Natural killer cell (primary cell): ENCODE data around the gene EPHA2. TPM values are rescaled to one million over a fixed set of nuclear protein-coding genes. Genes with fewer than 3 reads are reported as not detected.
A peak's percentile ranks its signal among the peaks of the same experiment; 100 is the strongest.

Source experiments
- ATAC-seq, 3 donors: fragments of 150-1000 bp in 2 of 3; fragments of 200-7000 bp in 1 of 3; cut with Tn5 transposase; 1 replicate in 1 of 3; 2 replicates in 2 of 3; pipeline ENCODE4 v1.10.0; 2021; ENCODE audit warnings: mild to moderate bottlenecking in 2 of 3, moderate library complexity in 2 of 3
- DNase-seq, 2 donors: peaks; one replicate each; pipeline versions ENCODE4 v3.0.0 to v3.0.0-alpha.2; 2013 to 2021; ENCODE audit warnings: mixed read lengths in 1 of 2
- H3K27ac ChIP-seq: one replicate; pipeline ENCODE4 v1.5.1; 2013; ENCODE audit warnings: mild to moderate bottlenecking, low read length
- H3K27me3 ChIP-seq: one replicate; pipeline ENCODE4 v1.6.1; 2013; ENCODE audit warnings: low read length; ENCODE audit not compliant: control insufficient read depth, insufficient read depth
- H3K36me3 ChIP-seq: one replicate; pipeline ENCODE4 v1.6.1; 2013; ENCODE audit warnings: low read length; ENCODE audit not compliant: control insufficient read depth, insufficient read depth
- H3K4me1 ChIP-seq: one replicate; pipeline ENCODE4 v1.6.1; 2013; ENCODE audit warnings: low read length; ENCODE audit not compliant: control insufficient read depth, insufficient read depth
- H3K4me3 ChIP-seq: one replicate; pipeline ENCODE4 v1.5.1; 2013; ENCODE audit warnings: low read length
- H3K9me3 ChIP-seq: one replicate; pipeline ENCODE4 v1.6.1; 2013; ENCODE audit warnings: low read length; ENCODE audit not compliant: control insufficient read depth, insufficient read depth
- H3K27ac Mint-ChIP-seq, 2 donors: one replicate each; pipeline ENCODE4 v1.8.0; 2022; ENCODE audit warnings: mild to moderate bottlenecking in 2 of 2, mixed read lengths in 2 of 2, moderate library complexity in 1 of 2
- H3K27me3 Mint-ChIP-seq, 2 donors: one replicate each; pipeline ENCODE4 v1.8.0; 2022; ENCODE audit warnings: low read depth in 2 of 2, mixed read lengths in 2 of 2
- H3K36me3 Mint-ChIP-seq: one replicate; pipeline ENCODE4 v1.8.0; 2022; ENCODE audit warnings: mixed read lengths
- H3K4me1 Mint-ChIP-seq, 2 donors: one replicate each; pipeline ENCODE4 v1.8.0; 2022; ENCODE audit warnings: mixed read lengths in 2 of 2
- H3K4me3 Mint-ChIP-seq: one replicate; pipeline ENCODE4 v1.8.0; 2022; ENCODE audit warnings: mild to moderate bottlenecking, moderate library complexity, mixed read lengths
- H3K9me3 Mint-ChIP-seq, 2 donors: one replicate each; pipeline ENCODE4 v1.8.0; 2022; ENCODE audit warnings: mixed read lengths in 2 of 2
- CTCF ChIP-seq: fragments of 200-600 bp; IDR thresholded peaks from one replicate; pipeline ENCODE4 v1.8.0; 2022; ENCODE audit warnings: antibody characterized with exemption
- WGBS: methylation state at CpG from one replicate; pipeline ENCODE4 v1.1.7; 2013; ENCODE audit warnings: missing lambda C conversion rate; ENCODE audit not compliant: insufficient coverage; 5-methylcytosine and 5-hydroxymethylcytosine counted together
- intact Hi-C: fragments of 100-400 bp; cut with micrococcal nuclease; formaldehyde crosslinking; loops from one replicate; pipeline ENCODE4 v1.14.2; 2022
- total RNA-seq, 4 donors: library from RNA; stranded (reverse); fragments of 120-200 nt in 1 of 4; gene quantifications; one replicate each; pipeline versions ENCODE4 v1.2.3 to v1.2.4, GENCODE V29; 2013 to 2022

EPHA2 gene
- total RNA-seq, 3 donors from 2014 or later (not counting 1 experiment from before 2014, with no cell fraction given): 0.13 TPM; not detected in 2

GRCh38 chr1:16167331-16168143 is 11.7 kb upstream of the EPHA2 start:
- 13% methylated on average over 54 of the region's 60 CpGs for WGBS
- H3K4me1 Mint-ChIP-seq: peaks cover 12 to 27% of the 10 kb centered on the region in 2 donors
- no peak for TF ChIP-seq CTCF
- no peaks in the 10 kb centered on the region for H3K9me3 ChIP-seq
- intact Hi-C loops: no loop called here
- no peak overlapping the region for H3K27ac ChIP-seq
- no peaks in the 10 kb centered on the region for H3K9me3 Mint-ChIP-seq
- peaks cover 24 to 36% of the 10 kb centered on the region in 2 donors for H3K27me3 Mint-ChIP-seq
- peak overlapping the region; percentile 78 for H3K4me3 Mint-ChIP-seq
- peak overlapping the region in 1 of 2 donors; percentile 63 for H3K27ac Mint-ChIP-seq
- ATAC-seq (peak; percentile 82 to 89 (median 86)), DNase-seq (peak; percentile 50 to 83)
- peak overlapping the region; percentile 28 for H3K4me3 ChIP-seq
- H3K36me3 Mint-ChIP-seq: no peaks in the 10 kb centered on the region
- H3K27me3 ChIP-seq: peaks cover 8% of the 10 kb centered on the region
- H3K36me3 ChIP-seq: no peaks in the 10 kb centered on the region
- peaks cover 32% of the 10 kb centered on the region for H3K4me1 ChIP-seq

DNA sequence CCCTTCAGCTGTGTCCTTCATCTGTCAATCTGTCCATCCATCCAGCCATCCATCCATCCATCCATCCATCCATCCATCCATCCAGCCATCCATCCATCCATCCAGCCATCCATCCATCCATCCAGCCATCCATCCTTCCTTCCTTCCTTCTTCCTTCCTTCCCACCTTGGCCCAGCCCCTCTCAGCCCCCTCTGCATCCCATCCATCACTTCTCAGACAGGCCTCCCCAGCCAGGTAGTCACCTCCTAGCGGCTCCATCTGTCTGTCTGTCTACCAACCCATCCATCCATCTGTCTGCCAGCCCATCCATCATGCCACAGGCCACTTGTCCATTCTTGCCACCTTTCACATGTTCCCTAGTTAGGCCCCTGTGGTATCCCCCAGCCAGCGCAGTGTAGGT is 10.2 kb upstream of the EPHA2 start:
- 50% methylated on average over 2 of the region's 2 CpGs for WGBS
- Histone ChIP-seq H3K4me3 (no peak overlapping the region), H3K4me1 (peaks cover 42% of the 10 kb centered on the region), H3K27ac (no peak overlapping the region), H3K9me3 (no peaks in the 10 kb centered on the region), H3K36me3 (no peaks in the 10 kb centered on the region), H3K27me3 (peaks cover 8% of the 10 kb centered on the region)
- peaks cover 21 to 38% of the 10 kb centered on the region in 2 donors for H3K4me1 Mint-ChIP-seq
- H3K27ac Mint-ChIP-seq: peak overlapping the region in 1 of 2 donors; percentile 47
- ATAC-seq (no peak), DNase-seq (no peak)
- TF ChIP-seq CTCF: no peak
- no peaks in the 10 kb centered on the region for H3K9me3 Mint-ChIP-seq
- peaks cover 24 to 39% of the 10 kb centered on the region in 2 donors for H3K27me3 Mint-ChIP-seq
- intact Hi-C loops: no loop called here
- no peaks in the 10 kb centered on the region for H3K36me3 Mint-ChIP-seq
- peak overlapping the region; percentile 32 for H3K4me3 Mint-ChIP-seq

- H3K27me3 Mint-ChIP-seq: peaks cover 24 to 37% of the 10 kb centered on the region in 2 donors
- H3K27ac Mint-ChIP-seq: no peak overlapping the region
- H3K27me3 ChIP-seq: peaks cover 6% of the 10 kb centered on the region
Observed at GRCh38 chr1:16165548-16165947, 9.7 kb upstream of the EPHA2 start.

More at GRCh38 chr1:16165548-16165947, 9.7 kb upstream of the EPHA2 start:
- no peaks in the 10 kb centered on the region for H3K9me3 Mint-ChIP-seq
- no peak overlapping the region for H3K27ac ChIP-seq
- ATAC-seq (no peak), DNase-seq (peak in 1 of 2 donors; percentile 33)
- WGBS: 82% methylated on average over 7 of the region's 7 CpGs
- no peak for TF ChIP-seq CTCF
- no peaks in the 10 kb centered on the region for H3K36me3 Mint-ChIP-seq
- no peak overlapping the region for H3K4me3 ChIP-seq
- no peaks in the 10 kb centered on the region for H3K9me3 ChIP-seq
- H3K4me3 Mint-ChIP-seq: peak overlapping the region; percentile 32
- no peaks in the 10 kb centered on the region for H3K36me3 ChIP-seq
- peaks cover 42% of the 10 kb centered on the region for H3K4me1 ChIP-seq
- H3K4me1 Mint-ChIP-seq: peaks cover 21 to 38% of the 10 kb centered on the region in 2 donors
- intact Hi-C loops: no loop called here
